GM19397 (cell line): Measurements from ENCODE around the gene BAIAP2L2.

ENCODE experiments used
- ATAC-seq: cut with Tn5 transposase; IDR thresholded peaks from one replicate; pipeline ENCODE4 v1.9.1; 2021; ENCODE audit warnings: mild to moderate bottlenecking, moderate library complexity; ENCODE audit not compliant: unreplicated experiment

Gene BAIAP2L2

GRCh38 chr22:38108561-38109319 is 1.7 kb downstream of the BAIAP2L2 start:
- no peak for ATAC-seq

DNA sequence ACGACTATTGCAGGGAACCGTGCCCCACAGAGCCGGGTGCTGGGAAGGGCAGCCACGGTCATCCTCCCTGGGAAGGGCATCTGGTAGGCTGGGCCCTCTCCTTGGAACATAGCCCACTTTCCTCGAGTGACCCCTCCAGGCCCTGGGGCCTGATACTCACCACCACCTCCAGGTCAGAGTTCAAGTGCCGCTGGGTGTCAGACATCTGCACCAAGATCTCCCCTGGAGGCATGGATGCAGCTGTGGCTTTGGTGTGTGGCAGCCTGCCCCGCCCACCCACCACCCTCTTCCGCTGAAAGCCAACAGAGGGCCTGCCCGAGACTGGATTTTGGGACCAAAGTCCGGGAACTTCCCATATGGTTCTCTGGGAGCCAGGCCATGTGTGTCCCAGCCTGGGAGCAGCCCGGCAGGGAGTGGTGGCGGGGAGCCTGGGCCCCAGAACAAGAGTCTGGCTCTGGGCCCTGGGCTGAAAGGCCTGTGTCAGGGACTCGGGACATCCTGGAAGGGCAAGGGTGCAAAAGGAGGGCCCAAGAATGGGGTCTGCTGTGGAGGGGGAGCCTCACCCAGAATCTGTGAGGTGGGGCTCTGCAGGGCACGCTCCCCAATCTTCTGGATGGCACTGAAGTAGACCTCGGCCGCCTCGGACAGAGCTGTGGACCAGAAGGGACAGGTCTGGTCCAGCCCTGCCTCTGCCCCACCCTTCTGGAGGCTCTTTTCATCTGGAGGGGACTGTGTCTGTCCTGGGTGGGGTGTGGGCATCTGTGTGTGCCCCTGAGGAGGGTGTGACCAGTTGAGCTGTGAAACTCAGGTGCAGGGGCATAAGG is 2.6 kb downstream of the BAIAP2L2 start:
- no peak for ATAC-seq

- ATAC-seq, result no peak
Observed at GRCh38 chr22:38106814-38107578, 3.5 kb downstream of the BAIAP2L2 start.

DNA sequence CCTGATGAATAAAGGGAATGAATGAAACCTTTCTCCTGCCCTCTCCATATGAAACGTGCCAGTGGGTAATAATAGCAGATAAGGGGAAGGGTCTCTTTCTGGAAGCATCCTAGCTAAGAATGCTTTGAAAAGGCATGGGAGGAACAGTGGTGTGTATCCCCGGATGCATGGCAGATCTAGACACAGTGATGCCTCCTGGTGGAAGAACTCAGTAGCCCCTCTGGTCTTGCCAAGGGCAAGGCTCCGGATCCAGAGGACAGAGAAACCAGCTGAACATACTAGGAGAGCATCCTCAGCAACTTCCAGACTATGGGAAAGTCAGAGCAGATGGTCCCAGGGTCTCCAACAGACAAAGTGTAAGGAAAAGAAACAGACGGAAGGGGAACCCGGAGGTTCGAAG is 6.4 kb downstream of the BAIAP2L2 start:
- ATAC-seq, result no peak

GRCh38 chr22:38103641-38104040 is 6.8 kb downstream of the BAIAP2L2 start:
- no peak for ATAC-seq

DNA sequence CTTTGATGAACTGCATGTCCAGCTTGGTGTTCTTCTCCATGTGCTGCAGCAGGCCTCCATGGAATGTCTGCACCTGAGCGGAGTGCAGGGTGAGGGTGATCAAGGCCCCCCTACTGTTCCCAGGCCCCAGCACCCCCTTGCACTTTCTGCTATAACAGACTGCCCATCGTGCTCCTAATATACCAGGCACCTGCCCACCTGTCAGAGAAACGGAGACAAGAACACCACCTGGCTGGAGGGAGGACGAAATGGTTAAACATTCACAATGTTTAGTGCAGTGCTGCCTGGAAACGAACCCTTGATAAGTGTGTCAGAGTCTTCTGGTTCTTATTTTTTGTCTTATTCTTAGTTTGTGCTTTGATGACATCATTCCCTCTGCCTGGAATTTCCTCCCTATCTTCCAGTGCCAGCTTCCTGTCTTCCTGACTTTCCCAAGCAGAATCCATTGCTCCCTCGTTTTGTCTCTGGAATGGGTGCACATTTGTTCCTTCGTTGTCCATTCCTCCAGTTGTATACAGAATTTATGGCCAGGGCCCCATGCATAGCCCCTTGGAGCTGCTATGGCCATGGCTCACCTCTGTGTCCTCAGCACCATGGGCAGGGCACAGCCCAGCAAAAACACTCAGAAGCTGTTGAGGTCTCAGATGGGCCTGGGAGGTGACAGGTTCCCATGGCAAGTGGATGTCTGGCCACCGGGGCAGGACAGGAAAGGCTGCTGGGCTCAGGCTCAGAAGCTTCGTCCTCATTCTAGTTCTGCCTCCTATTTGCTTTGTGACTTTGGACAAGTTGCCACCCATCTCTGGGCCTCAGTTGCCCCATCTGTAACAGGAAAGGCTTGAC is 11.9 kb downstream of the BAIAP2L2 start:
- no peak for ATAC-seq

DNA sequence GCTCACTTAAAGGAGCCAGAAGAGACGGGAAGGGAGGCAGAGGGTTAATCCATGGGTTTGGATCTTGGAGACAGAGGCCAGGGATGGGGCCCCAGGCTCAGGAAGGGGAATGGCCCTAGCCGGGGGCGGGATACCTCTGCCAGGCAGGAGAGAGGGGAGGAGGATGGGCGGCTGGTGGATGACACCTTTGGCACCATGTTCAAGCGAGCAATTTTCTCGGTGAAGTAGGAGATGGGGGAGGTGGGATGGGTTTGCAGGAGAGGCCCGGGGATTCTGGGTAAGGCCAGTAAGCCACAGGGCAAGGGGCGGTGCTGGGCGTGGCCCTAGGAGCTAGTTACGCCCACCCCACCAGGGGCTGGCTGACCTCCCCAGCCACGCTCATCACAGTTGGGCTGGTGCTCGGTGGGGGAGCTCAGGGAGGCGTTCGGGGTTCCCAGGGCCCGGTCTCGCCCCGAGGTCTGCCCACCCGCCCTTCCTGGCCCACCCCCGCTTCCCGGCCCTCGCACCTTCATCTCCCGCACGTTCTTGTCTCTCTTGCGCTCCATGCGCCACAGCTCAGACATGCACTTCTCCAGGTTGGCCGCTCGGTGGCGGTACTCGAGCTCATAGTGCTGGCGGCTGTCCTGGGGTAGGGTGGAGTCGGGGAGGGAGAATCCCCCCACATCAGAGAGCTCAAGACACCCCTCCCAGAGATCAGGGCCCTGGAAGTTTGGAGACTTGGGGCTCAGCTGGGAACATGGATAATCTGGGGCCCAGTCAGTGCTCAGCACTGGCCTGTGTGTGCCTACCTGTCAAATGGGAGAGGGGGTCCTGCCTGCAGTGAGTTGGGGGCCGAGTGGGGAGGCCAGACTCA is 12.7 kb downstream of the BAIAP2L2 start:
- ATAC-seq, result no peak

- no peak for ATAC-seq
Observed at GRCh38 chr22:38097058-38097457, 13.4 kb downstream of the BAIAP2L2 start.

- ATAC-seq, result no peak
Observed at GRCh38 chr22:38089474-38089851, 21.0 kb downstream of the BAIAP2L2 start.

- ATAC-seq, result no peak
Observed at GRCh38 chr22:38088629-38089473, 21.6 kb downstream of the BAIAP2L2 start.

GRCh38 chr22:38087855-38088254 is 22.6 kb downstream of the BAIAP2L2 start:
- no peak for ATAC-seq

DNA sequence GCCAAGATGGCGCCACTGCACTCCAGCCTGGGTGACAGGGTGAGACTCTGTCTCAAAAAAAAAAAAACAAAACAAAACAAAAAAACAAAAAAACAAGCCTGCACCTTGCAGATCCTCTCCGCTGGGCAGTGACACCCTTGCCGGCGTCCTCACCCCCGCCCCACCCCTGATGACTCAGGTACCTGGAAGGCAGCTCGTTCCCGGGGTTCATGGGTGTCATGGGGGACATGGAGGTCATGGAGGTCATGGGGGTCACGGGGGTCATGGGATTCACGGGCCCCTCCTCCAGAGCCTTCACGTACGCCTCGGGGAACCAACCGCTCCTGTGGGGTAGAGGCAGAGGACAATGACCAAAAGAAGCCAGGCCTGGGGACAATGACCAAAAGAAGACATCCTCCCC is 23.5 kb downstream of the BAIAP2L2 start:
- ATAC-seq, result no peak

GRCh38 chr22:38086001-38086845 is 24.3 kb downstream of the BAIAP2L2 start:
- ATAC-seq, result no peak

GRCh38 chr22:38085501-38085900 is 25.0 kb downstream of the BAIAP2L2 start:
- no peak for ATAC-seq

DNA sequence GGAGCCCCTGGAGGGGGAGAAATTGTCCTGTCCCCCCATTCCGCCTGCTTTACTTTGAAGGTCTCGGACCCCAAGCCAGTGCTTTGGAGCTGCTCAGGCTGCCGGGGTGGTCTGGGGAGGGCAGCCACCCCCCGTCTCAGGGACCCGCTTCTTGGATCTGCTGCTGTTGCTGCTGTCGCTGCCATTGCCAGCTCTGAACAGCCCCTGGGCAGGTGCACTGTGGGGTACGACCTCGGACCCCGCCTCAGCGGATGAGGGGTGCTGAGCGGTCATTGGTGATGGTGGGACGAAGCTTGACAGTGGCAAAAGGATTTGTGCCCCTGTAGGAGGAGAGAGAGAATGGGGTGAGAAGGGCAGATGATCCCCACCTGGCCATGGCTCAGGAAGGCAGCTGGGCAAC is 25.4 kb downstream of the BAIAP2L2 start:
- ATAC-seq, result no peak

DNA sequence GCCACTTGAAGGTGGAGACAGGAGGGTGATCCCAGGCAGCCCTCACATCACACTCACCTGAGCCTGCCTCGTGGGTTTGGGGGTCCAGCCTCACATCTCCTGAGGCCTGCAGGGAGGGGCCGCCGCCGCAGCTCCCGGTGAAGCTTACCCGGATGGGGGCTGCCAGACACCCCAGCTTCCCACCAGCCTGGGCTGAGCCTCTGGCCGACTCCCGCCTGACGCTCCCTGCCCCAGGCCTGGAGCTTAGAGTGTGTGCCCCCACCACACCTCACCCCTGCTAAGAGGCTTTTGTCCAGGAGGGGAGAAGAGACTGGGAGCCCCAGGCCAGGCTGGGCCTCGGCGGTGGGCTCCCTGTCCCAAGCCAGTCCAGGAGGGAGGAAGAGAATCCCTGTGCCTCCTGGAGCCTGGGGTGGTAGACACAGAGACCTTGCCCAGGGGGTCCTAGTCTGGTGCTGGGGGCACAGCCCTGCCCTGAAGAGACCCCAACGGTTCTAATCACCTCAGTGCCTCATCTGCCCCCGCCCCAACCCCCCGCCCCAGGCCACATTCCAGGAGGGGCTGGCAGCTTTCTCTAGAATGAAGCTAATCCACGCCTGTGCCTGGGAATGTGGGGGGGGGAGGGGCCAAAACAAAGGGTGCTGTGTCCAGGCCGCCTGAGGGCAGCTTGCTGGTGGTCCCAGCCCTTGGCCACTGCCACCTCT is 26.4 kb downstream of the BAIAP2L2 start, which contains the start of gene SLC16A8:
SLC16A8 (minus strand) TSS at position 254 of the 701 bp plus-strand sequence. CDS start 1,311 bp downstream, outside the sequence.
- no peak for ATAC-seq
